NCI-H2196 treated with DMSO at 0.1 percent for 48 hours (cell line): ENCODE data around the gene TRIM5.
"Not testable (repeated sequence)": the region's sequence is repeated elsewhere in the genome, so short reads cannot be mapped to it uniquely, and the experiment has no call there.

Experiments
- DNase-seq: peaks from one replicate; lab custom pipeline; 2025; ENCODE audit not compliant: unreplicated experiment; lab: John Stamatoyannopoulos, UW

Gene TRIM5, protein sequence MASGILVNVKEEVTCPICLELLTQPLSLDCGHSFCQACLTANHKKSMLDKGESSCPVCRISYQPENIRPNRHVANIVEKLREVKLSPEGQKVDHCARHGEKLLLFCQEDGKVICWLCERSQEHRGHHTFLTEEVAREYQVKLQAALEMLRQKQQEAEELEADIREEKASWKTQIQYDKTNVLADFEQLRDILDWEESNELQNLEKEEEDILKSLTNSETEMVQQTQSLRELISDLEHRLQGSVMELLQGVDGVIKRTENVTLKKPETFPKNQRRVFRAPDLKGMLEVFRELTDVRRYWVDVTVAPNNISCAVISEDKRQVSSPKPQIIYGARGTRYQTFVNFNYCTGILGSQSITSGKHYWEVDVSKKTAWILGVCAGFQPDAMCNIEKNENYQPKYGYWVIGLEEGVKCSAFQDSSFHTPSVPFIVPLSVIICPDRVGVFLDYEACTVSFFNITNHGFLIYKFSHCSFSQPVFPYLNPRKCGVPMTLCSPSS

DNA sequence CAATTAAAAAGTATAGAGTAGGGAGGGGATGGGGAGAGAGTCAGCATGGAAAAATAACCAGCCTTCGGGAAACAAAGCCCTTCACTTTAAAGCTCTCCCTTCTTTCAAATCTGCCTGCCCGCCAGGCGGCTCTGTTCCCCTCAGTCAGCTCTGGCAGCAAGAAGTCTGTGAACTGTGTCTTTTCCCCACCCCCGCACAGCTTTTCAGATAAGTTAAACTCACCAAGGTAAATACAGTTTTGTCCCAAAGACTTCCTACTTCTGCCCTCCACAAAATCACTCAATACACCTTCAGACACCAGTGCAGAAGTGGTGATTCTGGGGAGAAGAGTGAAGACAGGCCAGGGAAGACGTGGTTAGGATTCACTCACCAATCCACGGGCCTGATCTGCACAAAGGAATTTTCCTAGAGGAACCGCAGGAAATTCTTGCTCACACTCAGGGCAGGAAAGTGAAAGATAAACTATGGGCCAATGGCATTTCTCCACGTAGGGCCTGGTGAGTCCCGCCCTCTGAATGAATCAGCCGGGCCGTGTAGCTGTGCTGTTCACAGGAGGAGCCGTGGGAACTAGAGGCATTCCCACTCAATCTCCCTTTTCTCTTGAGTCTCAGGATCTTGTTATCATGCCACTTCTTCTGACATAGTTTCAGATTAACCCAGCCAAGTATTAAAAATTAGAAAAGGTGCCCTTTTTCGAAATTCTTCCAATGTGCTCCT is at the start of gene TRIM5:
TSS of gene TRIM5 (minus strand) at position 429 of the 717 bp plus-strand sequence. CDS start 4,897 bp downstream, outside the sequence.
- DNase-seq, result no peak

DNA sequence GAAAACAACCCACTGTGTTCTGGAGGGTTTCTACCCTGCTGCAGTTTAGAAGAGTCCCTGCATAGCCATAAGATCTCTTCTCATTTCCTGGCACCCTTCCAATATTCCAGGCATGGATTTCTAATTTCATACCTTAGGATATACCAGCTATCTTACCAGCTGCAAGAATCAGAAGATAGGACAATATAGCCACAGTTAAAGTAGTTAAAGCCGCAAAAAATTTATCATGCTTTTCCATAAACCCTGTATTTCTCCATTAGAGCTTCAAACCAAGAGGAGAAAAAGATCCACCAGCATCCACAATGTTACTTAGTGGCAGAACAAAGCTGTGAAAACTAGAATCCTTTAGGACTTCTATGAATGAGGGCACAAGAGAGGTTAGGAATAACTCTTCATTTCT is 42.8 kb upstream of the TRIM5 start:
- DNase-seq, result no peak

DNA sequence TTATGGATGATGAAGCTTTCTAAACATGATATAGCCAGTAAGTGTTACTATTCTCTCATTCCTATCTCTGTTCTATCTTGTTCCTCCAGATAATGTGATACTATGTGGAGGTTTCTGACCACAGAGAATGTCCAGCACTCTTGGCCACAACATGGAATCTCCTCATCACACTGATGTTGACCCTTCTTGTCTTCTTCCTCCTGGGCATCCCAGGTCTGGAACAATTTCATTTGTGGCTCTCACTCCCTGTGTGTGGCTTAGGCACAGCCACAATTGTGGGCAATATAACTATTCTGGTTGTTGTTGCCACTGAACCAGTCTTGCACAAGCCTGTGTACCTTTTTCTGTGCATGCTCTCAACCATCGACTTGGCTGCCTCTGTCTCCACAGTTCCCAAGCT is 41.5 kb upstream of the TRIM5 start:
- no peak for DNase-seq

- DNase-seq, result no peak
Measured at GRCh38 chr11:5722622-5723021, 37.7 kb upstream of the TRIM5 start.

DNA sequence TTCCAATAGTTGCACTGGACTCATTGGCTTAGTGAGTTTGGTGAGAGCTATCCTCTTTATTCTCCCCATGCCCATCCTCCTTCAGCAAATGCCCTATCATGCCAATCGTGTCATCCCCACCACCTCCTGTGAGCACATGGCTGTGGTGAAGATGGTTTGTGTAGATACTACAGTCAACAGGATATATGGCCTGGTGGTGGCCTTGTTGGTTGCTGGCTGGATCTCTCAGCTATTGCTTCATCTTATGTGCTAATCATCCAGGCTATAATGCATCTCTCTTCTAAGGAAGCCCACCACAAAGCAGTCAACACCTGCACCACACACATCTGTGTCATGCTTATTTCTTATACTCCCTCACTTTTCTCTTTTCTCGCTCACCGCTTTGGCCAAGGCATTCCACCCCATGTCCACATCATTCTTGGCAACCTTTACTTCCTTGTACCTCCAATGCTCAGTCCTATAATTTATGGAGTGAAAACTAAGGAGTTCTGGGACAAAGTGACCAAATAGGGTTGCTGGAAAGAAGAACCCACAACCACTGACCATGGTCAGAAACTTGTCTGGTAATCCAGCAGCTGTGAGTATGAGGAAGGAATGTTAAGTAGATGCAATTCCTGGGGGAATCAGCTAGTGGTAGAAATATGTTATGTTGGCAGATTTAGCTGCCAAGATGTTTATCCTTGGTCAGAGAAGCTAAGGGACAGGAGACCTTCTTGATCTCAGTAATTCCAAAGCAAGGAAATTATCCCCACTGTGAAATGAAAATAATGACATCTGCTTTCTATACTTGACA is 35.0 kb upstream of the TRIM5 start:
- no peak for DNase-seq

GRCh38 chr11:5716518-5716917 is 31.6 kb upstream of the TRIM5 start:
- not testable (repeated sequence) for DNase-seq

- DNase-seq, result no peak
Measured at GRCh38 chr11:5713695-5714094, 28.8 kb upstream of the TRIM5 start.

- no peak for DNase-seq
Measured at GRCh38 chr11:5712507-5712906, 27.6 kb upstream of the TRIM5 start.

- no peak for DNase-seq
Measured at GRCh38 chr11:5705688-5706087, 20.8 kb upstream of the TRIM5 start.

DNA sequence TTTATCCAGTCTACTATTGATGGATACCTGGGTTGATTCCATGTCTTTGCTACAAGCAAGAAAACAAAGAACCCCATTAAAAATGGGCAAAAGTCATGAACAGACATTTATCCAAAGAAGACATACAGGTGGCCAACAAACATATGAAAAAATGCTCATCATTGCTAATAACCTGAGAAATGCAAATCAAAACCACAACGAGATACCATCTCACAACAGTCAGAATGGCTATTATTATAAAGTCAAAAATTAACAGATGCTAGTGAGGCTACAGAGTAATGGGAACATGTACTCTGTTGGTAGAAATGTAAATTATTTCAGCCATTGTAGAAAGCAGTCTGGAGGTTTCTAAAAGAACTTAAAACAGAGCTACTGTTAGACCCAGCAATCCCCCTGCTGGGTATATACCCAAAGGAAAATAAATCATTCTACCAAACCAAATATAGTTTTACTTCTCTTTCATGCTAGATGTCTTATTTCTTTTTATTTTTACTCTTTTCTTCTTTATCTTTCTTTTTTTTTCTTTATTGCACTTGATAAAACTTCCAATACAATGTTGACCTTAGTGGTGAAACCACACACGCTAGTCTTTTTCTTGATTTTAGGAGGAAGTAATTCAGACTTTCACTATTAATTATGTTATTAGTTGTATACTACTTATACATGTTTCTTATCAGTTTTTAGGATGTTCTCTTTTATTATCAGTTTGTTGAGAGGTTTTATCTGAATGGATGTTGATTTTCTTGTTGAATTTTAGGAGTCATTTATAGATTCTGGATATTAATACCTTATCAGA is 19.1 kb upstream of the TRIM5 start:
- DNase-seq, result no peak

DNA sequence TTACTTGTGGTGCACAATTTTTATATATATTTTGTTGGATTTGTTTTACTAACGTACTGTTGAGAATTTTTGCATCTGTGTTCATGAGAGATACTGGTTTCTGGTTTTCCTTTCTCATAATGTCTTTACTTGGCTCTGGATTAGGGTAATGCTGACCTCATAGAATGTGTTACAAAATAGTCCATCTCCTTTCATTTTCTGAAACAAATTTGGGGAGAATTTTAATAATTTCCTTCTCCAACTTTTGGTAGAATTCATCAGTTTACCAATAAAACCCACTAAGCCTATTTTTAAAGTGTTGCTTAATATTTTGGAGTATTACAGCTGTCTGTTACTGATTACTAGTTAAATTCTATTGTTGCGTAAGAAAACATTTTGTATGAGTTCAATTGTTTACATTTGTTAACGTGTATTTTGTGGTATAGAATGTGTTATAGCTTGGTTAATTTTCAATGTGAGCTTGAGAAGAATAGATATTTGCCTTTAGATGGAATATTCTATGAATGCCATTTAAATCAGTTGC is 16.2 kb upstream of the TRIM5 start:
- no peak for DNase-seq

DNA sequence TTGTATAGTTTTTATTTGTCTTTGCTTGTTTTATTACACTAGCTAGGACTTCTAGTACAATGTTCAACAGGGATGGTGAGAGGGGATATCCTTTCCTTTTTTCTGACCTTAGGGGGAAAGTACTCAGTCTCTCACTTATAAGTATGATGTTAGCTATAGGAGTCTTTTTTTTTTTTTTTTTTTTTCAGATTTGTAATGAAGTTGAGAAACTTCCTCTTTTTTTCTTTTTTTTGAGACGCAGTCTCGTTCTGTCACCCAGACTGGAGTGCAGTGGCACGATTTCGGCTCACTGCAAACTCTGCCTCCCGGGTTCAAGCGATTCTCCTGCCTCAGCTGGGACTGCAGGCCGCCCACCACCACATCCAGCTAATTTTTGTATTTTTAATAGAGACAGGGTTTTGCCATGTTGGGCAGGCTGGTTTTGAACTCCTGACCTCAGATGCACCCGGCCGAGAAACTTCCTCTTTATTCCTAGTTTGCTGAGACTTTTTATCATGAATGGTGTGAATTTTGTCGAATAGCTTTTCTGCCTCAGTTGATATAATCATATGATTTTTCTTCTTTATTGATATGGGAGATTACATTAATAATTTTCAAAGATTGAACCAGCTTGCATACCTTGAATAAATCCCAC is 15.7 kb upstream of the TRIM5 start:
- no peak for DNase-seq

- DNase-seq, result no peak
Measured at GRCh38 chr11:5698281-5698680, 13.4 kb upstream of the TRIM5 start.

DNA sequence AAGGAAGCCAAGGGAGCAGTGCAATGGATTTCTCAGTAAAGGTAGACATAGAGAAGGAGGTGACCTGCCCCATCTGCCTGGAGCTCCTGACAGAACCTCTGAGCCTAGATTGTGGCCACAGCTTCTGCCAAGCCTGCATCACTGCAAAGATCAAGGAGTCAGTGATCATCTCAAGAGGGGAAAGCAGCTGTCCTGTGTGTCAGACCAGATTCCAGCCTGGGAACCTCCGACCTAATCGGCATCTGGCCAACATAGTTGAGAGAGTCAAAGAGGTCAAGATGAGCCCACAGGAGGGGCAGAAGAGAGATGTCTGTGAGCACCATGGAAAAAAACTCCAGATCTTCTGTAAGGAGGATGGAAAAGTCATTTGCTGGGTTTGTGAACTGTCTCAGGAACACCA is 11.3 kb upstream of the TRIM5 start:
- DNase-seq, result no peak

DNA sequence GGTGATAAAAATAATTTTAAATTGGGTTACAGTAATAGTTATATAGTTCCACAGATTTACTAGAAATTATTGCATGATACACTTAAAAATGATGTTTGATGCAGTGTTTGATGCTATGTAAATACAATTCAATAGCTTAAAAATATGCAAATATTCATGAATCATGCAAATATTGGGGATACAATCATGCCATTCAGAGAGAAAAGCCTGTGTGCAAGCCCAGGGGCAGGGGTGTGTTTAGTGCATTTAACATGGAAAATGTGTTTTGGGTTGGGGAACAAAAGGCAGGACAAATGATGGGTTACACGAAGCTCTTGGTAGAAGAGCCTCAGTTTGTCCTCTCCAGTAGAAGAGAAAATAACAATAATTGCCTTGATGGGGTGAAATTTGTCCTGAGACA is 10.7 kb upstream of the TRIM5 start:
- DNase-seq, result no peak

GRCh38 chr11:5694642-5695041 is 9.8 kb upstream of the TRIM5 start:
- DNase-seq, result no peak

- no peak for DNase-seq
Measured at GRCh38 chr11:5691964-5692361, 7.1 kb upstream of the TRIM5 start.

GRCh38 chr11:5691238-5691963 is 6.5 kb upstream of the TRIM5 start:
- not testable (repeated sequence) for DNase-seq

DNA sequence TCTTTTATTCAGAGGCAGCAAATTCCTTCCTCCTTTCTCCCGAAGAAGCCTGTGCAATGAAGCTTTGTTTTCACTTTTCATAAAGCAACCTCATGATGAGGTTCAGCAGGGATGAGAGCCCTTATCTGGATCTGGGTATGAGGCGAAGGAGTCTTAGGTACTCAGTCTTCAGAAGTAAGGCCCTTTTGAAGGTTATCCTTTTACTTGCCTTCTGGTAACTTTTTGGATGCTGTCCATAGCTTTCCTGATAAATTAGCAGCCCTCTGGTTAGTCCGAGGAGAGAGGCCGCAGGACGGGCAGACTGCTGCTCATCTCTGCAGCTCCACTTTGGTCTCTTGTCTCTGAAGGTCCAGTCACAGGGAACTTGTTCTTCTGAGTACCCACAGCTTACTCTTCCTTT is 5.9 kb upstream of the TRIM5 start:
- no peak for DNase-seq
